Stimulated activated effector memory CD8-positive, alpha-beta T cell treated with anti-CD3 and anti-CD28 coated beads, Interleukin-12 subunit alpha, Interleukin-12 subunit beta, amount 100 ng/mL, for 72 hours (primary cell): Measurements from ENCODE around the gene SLC39A5.

Experiments used
- ATAC-seq: fragments of 150-1000 bp; cut with Tn5 transposase; 2 replicates; pipeline ENCODE4 v1.10.0; 2021
- DNase-seq, 2 donors: peaks; one replicate each; pipeline ENCODE4 v3.0.0; 2021 to 2022; ENCODE audit warnings: low spot score in 2 of 2
- H3K27ac Mint-ChIP-seq: one replicate; pipeline ENCODE4 v1.8.0; 2022; ENCODE audit warnings: mild to moderate bottlenecking, mixed read lengths
- H3K36me3 Mint-ChIP-seq: one replicate; pipeline ENCODE4 v1.8.0; 2022; ENCODE audit warnings: mild to moderate bottlenecking, mixed read lengths
- H3K4me1 Mint-ChIP-seq: one replicate; pipeline ENCODE4 v1.8.0; 2022; ENCODE audit warnings: mixed read lengths
- H3K4me3 Mint-ChIP-seq: one replicate; pipeline ENCODE4 v1.8.0; 2022; ENCODE audit warnings: mild to moderate bottlenecking, mixed read lengths
- H3K9me3 Mint-ChIP-seq: one replicate; pipeline ENCODE4 v1.8.0; 2022; ENCODE audit warnings: mixed read lengths

SLC39A5 gene

DNA sequence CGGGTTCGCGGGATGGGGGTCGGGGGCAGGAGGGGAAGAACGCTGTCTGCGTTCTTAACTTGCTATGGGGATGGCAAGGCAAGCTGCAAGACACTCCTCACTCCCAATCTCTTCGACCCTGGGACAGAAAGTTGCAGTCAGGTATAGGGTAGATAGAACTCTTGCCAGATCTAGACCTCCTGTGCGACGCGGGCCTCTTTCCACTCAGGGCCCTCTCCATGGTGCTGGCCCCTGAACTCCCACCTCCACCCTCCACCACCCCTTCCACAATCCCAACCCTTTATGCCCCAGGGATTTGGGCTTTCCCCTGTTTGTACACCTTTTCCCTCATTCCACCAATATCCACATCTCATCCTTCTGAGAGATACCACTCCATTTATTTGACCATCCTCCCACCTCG lies 4.9 kb upstream of the SLC39A5 start:
- ATAC-seq (no peak), DNase-seq (no peak)
- peak overlapping the region; percentile 100 for H3K4me3 Mint-ChIP-seq
- peak overlapping the region; percentile 95 for H3K27ac Mint-ChIP-seq
- peaks cover 41% of the 10 kb centered on the region for H3K4me1 Mint-ChIP-seq
- H3K36me3 Mint-ChIP-seq, result peaks cover 56% of the 10 kb centered on the region
- no peaks in the 10 kb centered on the region for H3K9me3 Mint-ChIP-seq

GRCh38 chr12:56229082-56229481 lies 769 bp upstream of the SLC39A5 start:
- no peak for DNase-seq
- H3K27ac Mint-ChIP-seq, result no peak overlapping the region
- no peak overlapping the region for H3K4me3 Mint-ChIP-seq
- ATAC-seq, result no peak
- H3K36me3 Mint-ChIP-seq, result peaks cover 45% of the 10 kb centered on the region
- H3K9me3 Mint-ChIP-seq, result no peaks in the 10 kb centered on the region
- peaks cover 15% of the 10 kb centered on the region for H3K4me1 Mint-ChIP-seq

GRCh38 chr12:56230432-56231183 lies 757 bp downstream of the SLC39A5 start:
- Mint-ChIP-seq H3K9me3 (no peaks in the 10 kb centered on the region), H3K36me3 (peaks cover 46% of the 10 kb centered on the region), H3K4me3 (no peak overlapping the region), H3K27ac (no peak overlapping the region), H3K4me1 (peaks cover 2% of the 10 kb centered on the region)
- DNase-seq, result no peak
- no peak for ATAC-seq

- no peak for DNase-seq
- Mint-ChIP-seq H3K27ac (no peak overlapping the region), H3K4me1 (no peaks in the 10 kb centered on the region), H3K4me3 (no peak overlapping the region), H3K9me3 (no peaks in the 10 kb centered on the region), H3K36me3 (peaks cover 40% of the 10 kb centered on the region)
- no peak for ATAC-seq
Measured at GRCh38 chr12:56231184-56231582, 1.3 kb downstream of the SLC39A5 start.

- Mint-ChIP-seq H3K4me1 (peaks cover 5% of the 10 kb centered on the region), H3K4me3 (no peak overlapping the region), H3K9me3 (no peaks in the 10 kb centered on the region), H3K27ac (peak overlapping the region; percentile 82), H3K36me3 (peaks cover 14% of the 10 kb centered on the region)
- no peak for DNase-seq
- no peak for ATAC-seq
Measured at GRCh38 chr12:56234746-56235436, 5.0 kb downstream of the SLC39A5 start.

- H3K27ac Mint-ChIP-seq, result peak overlapping the region; percentile 82
- peaks cover 23% of the 10 kb centered on the region for H3K36me3 Mint-ChIP-seq
Measured at GRCh38 chr12:56236091-56236490, 6.2 kb downstream of the SLC39A5 start.

DNA sequence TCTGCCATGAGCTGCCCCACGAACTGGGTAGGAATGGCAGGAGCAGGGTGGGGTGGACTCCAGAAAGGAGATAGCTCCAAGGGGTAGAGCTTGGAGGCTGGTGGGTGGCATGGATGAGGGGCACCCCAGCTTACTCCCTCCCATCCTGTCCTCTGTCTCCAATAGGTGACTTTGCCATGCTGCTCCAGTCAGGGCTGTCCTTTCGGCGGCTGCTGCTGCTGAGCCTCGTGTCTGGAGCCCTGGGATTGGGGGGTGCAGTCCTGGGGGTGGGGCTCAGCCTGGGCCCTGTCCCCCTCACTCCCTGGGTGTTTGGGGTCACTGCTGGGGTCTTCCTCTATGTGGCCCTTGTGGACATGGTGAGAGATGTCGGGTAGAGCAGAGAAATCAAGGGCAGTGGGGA lies 7.1 kb downstream of the SLC39A5 start:
- Mint-ChIP-seq H3K27ac (peak overlapping the region; percentile 45), H3K4me3 (no peak overlapping the region), H3K36me3 (peaks cover 31% of the 10 kb centered on the region), H3K9me3 (no peaks in the 10 kb centered on the region), H3K4me1 (peaks cover 5% of the 10 kb centered on the region)
- no peak for ATAC-seq
- no peak for DNase-seq

More at GRCh38 chr12:56236091-56236490, 6.2 kb downstream of the SLC39A5 start:
- Mint-ChIP-seq H3K4me3 (no peak overlapping the region), H3K9me3 (no peaks in the 10 kb centered on the region), H3K4me1 (peaks cover 5% of the 10 kb centered on the region)
- no peak for DNase-seq
- ATAC-seq, result no peak

DNA sequence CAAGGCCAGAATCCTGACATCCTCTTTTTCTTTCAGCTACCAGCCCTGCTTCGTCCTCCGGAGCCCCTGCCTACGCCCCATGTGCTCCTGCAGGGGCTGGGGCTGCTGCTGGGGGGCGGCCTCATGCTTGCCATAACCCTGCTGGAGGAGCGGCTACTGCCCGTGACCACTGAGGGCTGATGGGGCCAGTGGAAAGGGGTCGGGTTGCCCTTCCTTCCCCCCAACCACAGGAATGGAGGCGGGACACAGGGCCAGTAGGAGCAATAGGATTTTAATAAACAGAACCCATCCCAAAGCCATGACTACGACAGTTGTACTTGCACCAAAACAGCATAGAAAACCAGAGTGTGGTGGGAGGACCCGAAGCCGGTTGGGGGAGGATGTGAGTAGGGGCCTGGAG lies 7.7 kb downstream of the SLC39A5 start:
- Mint-ChIP-seq H3K36me3 (peaks cover 37% of the 10 kb centered on the region), H3K4me1 (peaks cover 5% of the 10 kb centered on the region), H3K4me3 (no peak overlapping the region), H3K27ac (peak overlapping the region; percentile 45), H3K9me3 (no peaks in the 10 kb centered on the region)
- no peak for ATAC-seq
- DNase-seq, result no peak

DNA sequence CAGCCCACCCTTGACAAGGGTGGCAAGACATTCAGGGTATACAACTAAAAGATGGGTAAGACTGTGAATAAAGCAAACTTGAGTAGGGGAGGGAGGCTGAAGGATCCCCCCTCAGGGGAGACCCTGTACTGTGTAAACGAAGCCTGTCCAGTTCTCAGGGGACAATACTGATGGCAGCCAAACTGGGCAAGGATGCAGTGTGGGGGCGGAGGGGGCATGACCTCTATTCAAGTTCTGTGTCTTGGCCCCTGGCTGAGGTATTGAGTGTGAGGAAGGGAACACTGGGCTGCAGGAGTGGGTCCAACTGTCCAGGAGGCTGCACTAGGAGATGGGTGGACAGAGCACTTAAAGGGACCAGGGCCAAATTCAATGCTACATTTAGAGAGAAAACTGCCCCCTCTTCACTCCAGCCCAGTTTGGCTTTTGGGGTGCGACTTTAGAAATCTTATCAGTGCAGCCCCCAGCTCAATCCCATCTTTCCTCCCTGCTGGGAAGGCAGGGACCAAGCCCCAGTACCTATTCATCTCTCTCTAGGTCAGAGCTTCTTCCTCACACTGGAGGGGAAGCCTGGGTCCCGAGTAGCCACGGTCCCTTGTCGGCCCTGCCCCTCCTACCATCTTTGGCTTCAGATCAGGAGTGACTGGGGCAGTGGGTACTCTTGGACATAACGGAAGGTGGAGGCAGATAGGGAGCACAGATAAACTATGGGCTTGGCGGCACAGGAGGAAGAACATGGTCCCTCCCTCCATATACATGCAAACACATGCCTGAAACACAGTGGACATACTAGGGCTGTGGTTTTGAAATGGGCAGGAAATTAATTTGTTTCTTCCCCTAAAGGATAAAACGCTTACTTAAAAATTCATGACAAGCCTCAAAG lies 11.8 kb downstream of the SLC39A5 start:
- Mint-ChIP-seq H3K9me3 (no peaks in the 10 kb centered on the region), H3K36me3 (peaks cover 71% of the 10 kb centered on the region), H3K4me3 (no peak overlapping the region), H3K4me1 (peaks cover under 1% of the 10 kb centered on the region), H3K27ac (peak overlapping the region; percentile 79)
- DNase-seq (no peak), ATAC-seq (no peak)

DNA sequence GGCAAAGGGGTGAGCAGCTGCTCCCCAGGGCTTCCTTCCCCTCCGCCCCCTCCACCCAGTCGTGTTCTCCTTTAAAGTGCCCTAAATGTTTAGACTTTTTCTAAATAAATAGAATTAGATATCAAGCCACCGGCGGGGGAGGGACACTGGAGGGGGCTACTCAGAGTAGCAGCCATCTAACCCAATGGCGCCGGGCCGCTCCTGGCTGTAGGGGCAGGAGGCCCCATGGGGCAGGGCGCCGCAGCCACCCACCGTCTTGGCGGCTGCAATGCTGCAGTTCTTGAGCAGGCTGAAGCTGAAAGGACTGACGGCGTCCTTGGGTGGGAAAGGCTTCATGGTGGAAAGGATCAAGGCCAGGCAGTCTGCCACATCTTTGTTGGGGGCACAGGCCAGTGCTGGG lies 13.1 kb downstream of the SLC39A5 start:
- Mint-ChIP-seq H3K4me1 (no peaks in the 10 kb centered on the region), H3K9me3 (no peaks in the 10 kb centered on the region), H3K27ac (peak overlapping the region; percentile 68), H3K4me3 (no peak overlapping the region), H3K36me3 (peaks cover 84% of the 10 kb centered on the region)
- DNase-seq (no peak), ATAC-seq (no peak)

- DNase-seq (no peak), ATAC-seq (no peak)
- H3K27ac Mint-ChIP-seq, result peak overlapping the region; percentile 68
- H3K4me3 Mint-ChIP-seq, result no peak overlapping the region
- no peaks in the 10 kb centered on the region for H3K9me3 Mint-ChIP-seq
- H3K4me1 Mint-ChIP-seq, result no peaks in the 10 kb centered on the region
- peaks cover 92% of the 10 kb centered on the region for H3K36me3 Mint-ChIP-seq
Measured at GRCh38 chr12:56243731-56244181, 13.9 kb downstream of the SLC39A5 start.

- Mint-ChIP-seq H3K9me3 (no peaks in the 10 kb centered on the region), H3K4me3 (no peak overlapping the region), H3K4me1 (no peaks in the 10 kb centered on the region), H3K27ac (no peak overlapping the region), H3K36me3 (peaks cover 99% of the 10 kb centered on the region)
- DNase-seq (no peak), ATAC-seq (no peak)
Measured at GRCh38 chr12:56244494-56244893, 14.6 kb downstream of the SLC39A5 start.

DNA sequence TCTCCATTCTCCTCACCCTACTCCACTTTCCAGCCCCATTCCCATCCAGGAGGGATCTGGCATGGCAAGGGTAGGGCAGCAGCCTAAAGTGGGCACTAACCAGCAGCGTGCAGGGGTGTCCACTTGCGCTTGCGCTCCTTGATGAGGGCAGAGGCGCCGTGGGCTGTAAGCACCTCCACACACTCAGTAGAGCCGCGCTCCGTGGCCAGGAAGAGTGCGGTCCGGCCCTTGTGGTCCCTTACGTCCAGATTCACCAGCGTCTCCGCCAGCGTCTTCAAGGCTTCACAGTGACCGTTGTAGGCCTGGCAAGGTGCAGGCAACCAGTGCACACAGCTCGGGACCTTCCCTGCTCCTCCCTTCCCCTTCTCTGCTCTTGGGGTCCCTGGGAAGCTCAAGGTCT lies 18.1 kb downstream of the SLC39A5 start:
- Mint-ChIP-seq H3K4me1 (no peaks in the 10 kb centered on the region), H3K4me3 (no peak overlapping the region), H3K36me3 (peaks cover 99% of the 10 kb centered on the region), H3K27ac (peak overlapping the region; percentile 40), H3K9me3 (no peaks in the 10 kb centered on the region)
- ATAC-seq, result no peak
- no peak for DNase-seq

DNA sequence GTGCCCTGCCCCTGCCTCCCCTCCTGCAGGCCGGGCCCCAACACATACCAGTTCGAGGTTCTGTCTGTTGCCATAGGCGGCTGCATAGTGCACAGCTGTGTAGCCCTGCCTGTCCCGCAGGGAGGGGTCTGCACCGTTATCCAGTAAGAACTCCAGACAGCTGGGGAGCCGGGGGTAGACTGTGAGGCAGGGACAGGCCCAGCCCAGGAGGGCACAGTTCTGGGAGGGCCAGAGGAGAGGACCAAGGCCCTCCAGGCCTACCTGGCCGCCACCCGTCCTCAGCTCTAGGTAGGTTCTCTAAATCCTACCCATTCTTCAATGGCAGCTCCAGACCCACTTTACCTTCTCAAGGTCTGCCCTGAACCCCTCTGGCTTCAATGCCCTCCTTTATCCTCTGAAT lies 18.9 kb downstream of the SLC39A5 start:
- H3K4me1 Mint-ChIP-seq, result no peaks in the 10 kb centered on the region
- no peak for DNase-seq
- H3K36me3 Mint-ChIP-seq, result peaks cover 100% of the 10 kb centered on the region
- no peaks in the 10 kb centered on the region for H3K9me3 Mint-ChIP-seq
- no peak overlapping the region for H3K4me3 Mint-ChIP-seq
- peak; percentile 34 for ATAC-seq
- H3K27ac Mint-ChIP-seq, result peak overlapping the region; percentile 63

GRCh38 chr12:56252649-56253048 lies 22.8 kb downstream of the SLC39A5 start:
- no peak for DNase-seq
- Mint-ChIP-seq H3K9me3 (no peaks in the 10 kb centered on the region), H3K4me1 (peaks cover 26% of the 10 kb centered on the region), H3K27ac (no peak overlapping the region), H3K36me3 (peaks cover 92% of the 10 kb centered on the region), H3K4me3 (no peak overlapping the region)
- no peak for ATAC-seq
